Measurements from ENCODE around the gene MRPS22. TPM values are rescaled to one million over a fixed set of nuclear protein-coding genes. Genes with fewer than 3 reads are reported as not detected.

The MRPS22 gene
- total RNA-seq, 2 donors from 2014 or later, result 34.1 to 37.8 TPM

DNA sequence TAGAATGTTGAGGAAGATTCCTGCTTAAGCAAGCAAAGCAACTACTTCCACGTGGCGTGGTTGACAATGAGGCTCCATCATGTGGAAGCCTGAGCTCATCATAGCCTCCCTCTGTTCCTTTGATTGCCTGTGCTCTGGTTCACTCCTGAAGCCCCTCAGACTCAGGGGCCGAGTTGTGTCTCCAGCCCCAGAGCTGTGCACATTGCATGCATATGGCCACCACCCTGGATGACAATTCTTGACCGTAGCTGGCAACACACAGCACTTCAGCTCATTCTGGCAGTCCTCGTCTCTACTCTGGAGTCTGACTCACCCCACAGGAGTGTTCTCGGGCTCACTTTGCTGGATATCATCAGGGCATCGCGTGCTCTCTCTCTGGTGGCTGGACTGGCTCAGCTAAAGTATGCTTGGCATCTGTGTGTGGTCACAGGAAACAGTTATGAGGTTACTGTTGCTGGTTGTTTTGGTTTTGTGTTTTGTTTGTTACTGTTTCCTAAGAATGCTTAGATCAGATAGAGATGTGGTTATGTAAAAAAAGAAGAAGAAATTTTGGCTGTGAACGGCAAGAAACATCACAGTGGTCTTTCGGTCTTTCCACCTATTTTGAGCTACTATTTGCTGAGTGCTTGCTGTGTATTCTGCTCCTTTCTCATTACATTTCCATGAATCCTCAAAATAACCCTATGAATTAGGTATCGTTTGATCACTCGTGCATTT, 41.6 kb upstream of the MRPS22 start:
- TF ChIP-seq POLR2AphosphoS5 (IDR thresholded peaks at IDR 0.05), result peak; percentile 44
- no peak for TF ChIP-seq POLR2A (IDR thresholded peaks at IDR 0.05)
- TF ChIP-seq, protein P1, sequence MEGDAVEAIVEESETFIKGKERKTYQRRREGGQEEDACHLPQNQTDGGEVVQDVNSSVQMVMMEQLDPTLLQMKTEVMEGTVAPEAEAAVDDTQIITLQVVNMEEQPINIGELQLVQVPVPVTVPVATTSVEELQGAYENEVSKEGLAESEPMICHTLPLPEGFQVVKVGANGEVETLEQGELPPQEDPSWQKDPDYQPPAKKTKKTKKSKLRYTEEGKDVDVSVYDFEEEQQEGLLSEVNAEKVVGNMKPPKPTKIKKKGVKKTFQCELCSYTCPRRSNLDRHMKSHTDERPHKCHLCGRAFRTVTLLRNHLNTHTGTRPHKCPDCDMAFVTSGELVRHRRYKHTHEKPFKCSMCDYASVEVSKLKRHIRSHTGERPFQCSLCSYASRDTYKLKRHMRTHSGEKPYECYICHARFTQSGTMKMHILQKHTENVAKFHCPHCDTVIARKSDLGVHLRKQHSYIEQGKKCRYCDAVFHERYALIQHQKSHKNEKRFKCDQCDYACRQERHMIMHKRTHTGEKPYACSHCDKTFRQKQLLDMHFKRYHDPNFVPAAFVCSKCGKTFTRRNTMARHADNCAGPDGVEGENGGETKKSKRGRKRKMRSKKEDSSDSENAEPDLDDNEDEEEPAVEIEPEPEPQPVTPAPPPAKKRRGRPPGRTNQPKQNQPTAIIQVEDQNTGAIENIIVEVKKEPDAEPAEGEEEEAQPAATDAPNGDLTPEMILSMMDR (IDR thresholded peaks at IDR 0.05), result no peak
- H3K27me3 ChIP-seq (replicated peaks; ENCODE audit: insufficient read depth), result no peaks in the 10 kb centered on the region
- intact Hi-C loops (cut with DNase I), result no loop called here
- H3K36me3 ChIP-seq, result no peaks in the 10 kb centered on the region
- H3K27ac ChIP-seq, result no peak overlapping the region
- no peaks in the 10 kb centered on the region for H3K9me3 ChIP-seq
- DNase-seq (ENCODE audit: low spot score), result no peak
- WGBS, result 65% methylated on average over 12 of the region's 12 CpGs
- no peaks in the 10 kb centered on the region for H3K4me1 ChIP-seq (replicated peaks)
- H3K4me3 ChIP-seq, result no peak overlapping the region

DNA sequence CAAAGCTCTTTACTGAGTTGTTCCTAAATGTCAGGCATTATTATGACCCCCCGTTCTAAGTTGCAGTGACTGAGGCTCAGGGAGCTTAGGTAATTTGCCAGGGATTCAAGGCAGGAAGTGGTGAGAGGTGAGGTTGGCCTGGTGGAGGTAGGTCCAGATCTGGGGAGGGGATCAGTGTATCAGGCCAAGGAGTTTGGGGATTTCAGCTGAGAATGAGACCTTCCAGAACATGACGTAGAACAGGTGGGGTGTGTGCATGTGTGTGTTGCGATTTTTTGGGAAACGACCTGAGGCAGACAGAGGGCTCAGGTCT, 41.1 kb upstream of the MRPS22 start:
- H3K4me1 ChIP-seq (replicated peaks), result no peaks in the 10 kb centered on the region
- WGBS, result 88% methylated on average over 4 of the region's 4 CpGs
- intact Hi-C loops (cut with DNase I), result no loop called here
- TF ChIP-seq POLR2A (IDR thresholded peaks at IDR 0.05) (no peak), POLR2AphosphoS5 (IDR thresholded peaks at IDR 0.05) (no peak)
- TF ChIP-seq, protein P1 (IDR thresholded peaks at IDR 0.05), result no peak
- no peaks in the 10 kb centered on the region for H3K36me3 ChIP-seq
- H3K27ac ChIP-seq, result no peak overlapping the region
- DNase-seq (ENCODE audit: low spot score), result no peak
- H3K9me3 ChIP-seq, result no peaks in the 10 kb centered on the region
- no peak overlapping the region for H3K4me3 ChIP-seq
- H3K27me3 ChIP-seq (replicated peaks; ENCODE audit: insufficient read depth), result no peaks in the 10 kb centered on the region

DNA sequence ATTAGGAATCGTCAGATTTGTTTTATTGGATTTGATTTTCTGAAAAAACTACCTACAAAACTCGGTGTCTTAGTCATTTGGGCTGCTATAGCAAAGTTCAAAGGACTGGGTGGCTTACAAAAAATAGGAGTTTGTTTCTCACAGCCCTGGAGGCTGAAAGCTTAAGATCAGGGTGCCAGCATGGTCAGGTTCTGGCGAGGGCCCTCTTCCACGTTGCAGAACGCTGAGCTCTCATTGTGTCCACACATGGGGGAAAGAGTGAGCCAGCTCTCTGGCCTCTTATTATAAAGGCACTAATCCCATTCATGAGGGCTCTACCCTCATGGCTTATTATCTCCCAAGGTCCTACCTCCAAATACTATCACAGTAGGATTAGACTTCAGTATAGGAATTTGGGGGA, 40.6 kb upstream of the MRPS22 start:
- Histone ChIP-seq H3K27me3 (replicated peaks; ENCODE audit: insufficient read depth) (no peaks in the 10 kb centered on the region), H3K9me3 (no peaks in the 10 kb centered on the region), H3K27ac (no peak overlapping the region), H3K4me3 (no peak overlapping the region), H3K4me1 (replicated peaks) (no peaks in the 10 kb centered on the region), H3K36me3 (no peaks in the 10 kb centered on the region)
- DNase-seq (ENCODE audit: low spot score), result no peak
- WGBS, result 83% methylated on average over 5 of the region's 5 CpGs
- intact Hi-C loops (cut with DNase I), result no loop called here
- TF ChIP-seq, protein P1 (IDR thresholded peaks at IDR 0.05), result no peak
- TF ChIP-seq POLR2A (IDR thresholded peaks at IDR 0.05) (no peak), POLR2AphosphoS5 (IDR thresholded peaks at IDR 0.05) (no peak)

DNA sequence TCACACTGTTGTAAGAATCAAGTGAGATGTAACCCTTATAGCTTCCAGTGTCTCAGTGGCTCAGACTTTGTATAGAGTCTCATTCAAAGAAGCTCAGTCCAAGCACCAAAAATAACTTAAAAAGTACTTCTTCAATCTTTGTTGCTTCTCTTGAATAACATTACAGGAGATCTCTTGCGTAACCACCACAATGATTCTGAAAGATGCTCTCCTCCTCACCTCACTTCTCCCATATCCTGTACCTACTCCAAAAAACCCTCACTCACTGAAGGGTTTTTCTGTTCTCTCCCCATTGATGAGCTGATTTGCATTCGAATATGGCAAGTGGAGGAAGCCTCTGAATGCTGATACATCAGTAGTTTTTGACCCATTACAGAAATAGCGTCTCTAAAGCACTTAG, 39.4 kb upstream of the MRPS22 start:
- H3K27ac ChIP-seq, result no peak overlapping the region
- H3K4me1 ChIP-seq (replicated peaks), result no peaks in the 10 kb centered on the region
- no peak overlapping the region for H3K4me3 ChIP-seq
- DNase-seq (ENCODE audit: low spot score), result no peak
- no peaks in the 10 kb centered on the region for H3K36me3 ChIP-seq
- TF ChIP-seq POLR2AphosphoS5 (IDR thresholded peaks at IDR 0.05), result no peak
- no peak for TF ChIP-seq POLR2A (IDR thresholded peaks at IDR 0.05)
- TF ChIP-seq, protein P1 (IDR thresholded peaks at IDR 0.05), result no peak
- H3K9me3 ChIP-seq, result no peaks in the 10 kb centered on the region
- 88% methylated on average over 3 of the region's 3 CpGs for WGBS
- intact Hi-C loops (cut with DNase I), result no loop called here
- no peaks in the 10 kb centered on the region for H3K27me3 ChIP-seq (replicated peaks; ENCODE audit: insufficient read depth)

DNA sequence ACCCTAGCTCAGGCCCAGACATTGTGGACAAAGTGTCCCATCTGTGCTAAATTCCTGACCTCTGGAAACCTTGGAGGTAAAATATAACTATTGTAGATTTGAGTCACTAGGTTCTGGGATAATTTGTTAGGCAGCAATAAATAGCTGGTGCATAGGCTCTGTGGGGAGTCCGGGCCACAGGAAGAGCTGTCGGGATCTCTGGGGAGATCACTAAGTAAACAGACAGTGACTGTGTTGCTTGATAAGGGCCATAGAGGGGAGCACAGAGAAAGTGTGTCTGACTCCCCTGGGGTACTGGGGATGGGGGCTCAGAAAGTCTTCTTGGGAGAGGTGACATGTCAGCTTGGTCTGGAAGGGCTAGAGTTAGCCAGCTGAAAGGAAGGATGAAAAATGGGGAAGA, 37.7 kb upstream of the MRPS22 start:
- Histone ChIP-seq H3K4me1 (replicated peaks) (no peaks in the 10 kb centered on the region), H3K27me3 (replicated peaks; ENCODE audit: insufficient read depth) (no peaks in the 10 kb centered on the region), H3K9me3 (no peaks in the 10 kb centered on the region), H3K4me3 (no peak overlapping the region), H3K36me3 (no peaks in the 10 kb centered on the region), H3K27ac (no peak overlapping the region)
- TF ChIP-seq, protein P1 (IDR thresholded peaks at IDR 0.05), result no peak
- TF ChIP-seq POLR2A (IDR thresholded peaks at IDR 0.05) (no peak), POLR2AphosphoS5 (IDR thresholded peaks at IDR 0.05) (no peak)
- no peak for DNase-seq (ENCODE audit: low spot score)
- intact Hi-C loops (cut with DNase I), result no loop called here
- WGBS, result 91% methylated on average over 2 of the region's 2 CpGs

Data from prostate gland (tissue), 2 donors.